Measurements from ENCODE around the gene LINC01488.

- TF ChIP-seq EZH2 (IDR thresholded peaks at IDR 0.05; ENCODE audit: insufficient read depth, poor library complexity, severe bottlenecking) = no peak
- TF ChIP-seq EZH2phosphoT487 (IDR thresholded peaks at IDR 0.05; ENCODE audit: insufficient read depth, low read depth) = no peak
Observed at GRCh38 chr11:69487849-69488542, 6.5 kb downstream of the LINC01488 start.

Data from GM23248 (cell line).